Neutrophil (primary cell): ENCODE results near the gene LMCD1.

ENCODE experiments used
- H3K27ac ChIP-seq: fragments of 200-600 bp; sonication (generic); 2 replicates; pipeline ENCODE4 v1.5.1; 2016; ENCODE audit warnings: mild to moderate bottlenecking, moderate library complexity
- H3K27me3 ChIP-seq: fragments of 200-600 bp; sonication (generic); 2 replicates; pipeline ENCODE4 v1.6.0; 2016; ENCODE audit warnings: mild to moderate bottlenecking
- H3K36me3 ChIP-seq: fragments of 200-600 bp; sonication (generic); 2 replicates; pipeline ENCODE4 v1.5.1; 2017
- H3K4me1 ChIP-seq, 2 experiments: fragments of 200-600 bp in 1 of 2; sonication (generic) in 1 of 2; 1 replicate in 1 of 2; 2 replicates in 1 of 2; pipeline versions ENCODE4 v1.5.1 to v1.6.1; 2013 to 2016; ENCODE audit warnings: low read depth in 1 of 2, low read length in 1 of 2, mild to moderate bottlenecking in 1 of 2, moderate library complexity in 1 of 2; ENCODE audit not compliant: control insufficient read depth in 1 of 2, insufficient read depth in 1 of 2
- H3K4me3 ChIP-seq, 2 experiments: fragments of 200-600 bp in 1 of 2; sonication (generic) in 1 of 2; 1 replicate in 1 of 2; 2 replicates in 1 of 2; pipeline ENCODE4 v1.5.1; 2013 to 2016; ENCODE audit warnings: low read depth in 1 of 2, low read length in 1 of 2, mild to moderate bottlenecking in 1 of 2, moderate library complexity in 1 of 2
- H3K9me3 ChIP-seq: fragments of 200-600 bp; sonication (generic); 2 replicates; pipeline ENCODE4 v1.5.1; 2016
- CTCF ChIP-seq: fragments of 200-600 bp; sonication (generic); IDR thresholded peaks from 2 replicates; pipeline ENCODE4 v1.5.1; 2016; ENCODE audit warnings: antibody characterized with exemption

Gene LMCD1

GRCh38 chr3:8492744-8493511 is 8.7 kb upstream of the LMCD1 start:
- TF ChIP-seq CTCF, result no peak
- H3K4me1 ChIP-seq, result no peaks in the 10 kb centered on the region
- no peaks in the 10 kb centered on the region for H3K9me3 ChIP-seq
- H3K4me3 ChIP-seq, result no peak overlapping the region
- no peak overlapping the region for H3K27ac ChIP-seq
- no peaks in the 10 kb centered on the region for H3K36me3 ChIP-seq
- no peaks in the 10 kb centered on the region for H3K27me3 ChIP-seq

- Histone ChIP-seq H3K4me3 (no peak overlapping the region), H3K27me3 (peaks cover 3% of the 10 kb centered on the region), H3K36me3 (no peaks in the 10 kb centered on the region), H3K4me1 (no peaks in the 10 kb centered on the region), H3K9me3 (no peaks in the 10 kb centered on the region), H3K27ac (no peak overlapping the region)
- no peak for TF ChIP-seq CTCF
Measured at GRCh38 chr3:8493744-8494143, 7.9 kb upstream of the LMCD1 start.

GRCh38 chr3:8494327-8494726 is 7.3 kb upstream of the LMCD1 start:
- H3K27me3 ChIP-seq, result peaks cover 9% of the 10 kb centered on the region
- TF ChIP-seq CTCF, result no peak
- H3K27ac ChIP-seq, result no peak overlapping the region
- H3K4me3 ChIP-seq, result no peak overlapping the region
- H3K4me1 ChIP-seq, result no peaks in the 10 kb centered on the region
- no peaks in the 10 kb centered on the region for H3K9me3 ChIP-seq
- H3K36me3 ChIP-seq, result no peaks in the 10 kb centered on the region

- no peak for TF ChIP-seq CTCF
- Histone ChIP-seq H3K4me1 (peaks cover 0 to 7% of the 10 kb centered on the region in 2 experiments), H3K36me3 (no peaks in the 10 kb centered on the region), H3K9me3 (no peaks in the 10 kb centered on the region), H3K4me3 (no peak overlapping the region), H3K27me3 (peaks cover 39% of the 10 kb centered on the region), H3K27ac (no peak overlapping the region)
Measured at GRCh38 chr3:8497582-8497981, 4.0 kb upstream of the LMCD1 start.

- Histone ChIP-seq H3K27me3 (peaks cover 51% of the 10 kb centered on the region), H3K9me3 (no peaks in the 10 kb centered on the region), H3K4me1 (peaks cover 0 to 7% of the 10 kb centered on the region in 2 experiments), H3K27ac (no peak overlapping the region), H3K4me3 (no peak overlapping the region), H3K36me3 (no peaks in the 10 kb centered on the region)
- no peak for TF ChIP-seq CTCF
Measured at GRCh38 chr3:8499181-8499611, 2.4 kb upstream of the LMCD1 start.
